ENCODE measurements around the gene GPR151.
"Not testable (repeated sequence)": the region's sequence is repeated elsewhere in the genome, so short reads cannot be mapped to it uniquely, and the experiment has no call there.

The GPR151 gene

DNA sequence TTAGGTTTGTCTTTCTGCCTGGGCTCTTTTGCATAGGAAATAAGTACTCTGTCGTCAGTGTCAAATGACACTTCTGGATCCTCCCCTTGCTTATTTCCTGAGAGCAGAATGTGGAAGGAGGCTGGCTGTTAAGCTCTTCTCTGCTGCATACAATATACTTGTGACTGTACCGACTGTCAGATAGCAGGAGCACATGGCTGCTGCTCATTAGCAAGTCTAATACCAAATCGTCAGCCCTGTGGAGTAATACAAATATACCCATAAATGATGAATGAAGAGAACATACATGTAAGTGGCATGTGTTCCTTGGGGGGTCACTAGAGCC, at the start of gene GPR151:
Gene GPR151, minus strand, starts transcription at position 40 of the 325 bp plus-strand sequence. CDS start 77 bp downstream, outside the sequence.
- no peak for DNase-seq (ENCODE audit: low read depth, low spot score)
- in situ Hi-C loops (cut with HindIII; ENCODE audit: low sequenced_read_pairs), result no loop called here

DNA sequence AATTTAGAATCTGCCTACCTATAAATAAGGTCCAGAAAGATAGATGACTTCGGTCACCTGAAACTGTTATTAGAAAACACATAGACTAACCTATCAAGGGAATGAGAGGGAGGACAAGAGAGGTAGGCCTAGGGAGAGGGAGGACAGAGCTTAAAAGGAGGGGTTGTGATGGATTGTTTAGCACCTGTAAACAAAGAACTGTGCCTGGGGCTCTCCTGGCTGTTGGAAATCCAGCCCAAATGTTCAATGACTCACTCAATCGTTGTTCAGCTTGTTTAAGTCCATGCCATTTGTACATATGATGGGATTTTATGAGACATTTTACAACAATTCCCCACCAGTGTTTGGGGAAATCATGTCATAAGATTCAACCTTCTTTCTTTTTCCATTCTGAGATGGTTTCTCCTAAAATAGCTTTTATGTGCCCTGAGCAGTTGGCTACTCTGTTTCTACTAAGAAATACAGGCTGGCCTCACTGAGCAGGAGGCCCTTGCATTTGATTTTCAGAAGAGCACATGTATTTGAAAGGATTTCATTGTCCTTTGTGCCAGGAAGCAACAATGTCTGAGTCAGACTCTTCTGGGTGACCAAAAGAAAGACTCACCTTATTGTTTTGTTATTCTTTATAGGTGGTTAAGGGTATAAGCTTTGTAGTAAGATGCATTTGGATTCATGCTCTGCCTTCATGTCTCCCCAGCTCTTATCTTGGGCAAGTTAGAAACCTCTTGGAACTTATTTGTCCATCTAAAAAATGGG, 48.2 kb upstream of the GPR151 start:
- TF ChIP-seq, protein P1, sequence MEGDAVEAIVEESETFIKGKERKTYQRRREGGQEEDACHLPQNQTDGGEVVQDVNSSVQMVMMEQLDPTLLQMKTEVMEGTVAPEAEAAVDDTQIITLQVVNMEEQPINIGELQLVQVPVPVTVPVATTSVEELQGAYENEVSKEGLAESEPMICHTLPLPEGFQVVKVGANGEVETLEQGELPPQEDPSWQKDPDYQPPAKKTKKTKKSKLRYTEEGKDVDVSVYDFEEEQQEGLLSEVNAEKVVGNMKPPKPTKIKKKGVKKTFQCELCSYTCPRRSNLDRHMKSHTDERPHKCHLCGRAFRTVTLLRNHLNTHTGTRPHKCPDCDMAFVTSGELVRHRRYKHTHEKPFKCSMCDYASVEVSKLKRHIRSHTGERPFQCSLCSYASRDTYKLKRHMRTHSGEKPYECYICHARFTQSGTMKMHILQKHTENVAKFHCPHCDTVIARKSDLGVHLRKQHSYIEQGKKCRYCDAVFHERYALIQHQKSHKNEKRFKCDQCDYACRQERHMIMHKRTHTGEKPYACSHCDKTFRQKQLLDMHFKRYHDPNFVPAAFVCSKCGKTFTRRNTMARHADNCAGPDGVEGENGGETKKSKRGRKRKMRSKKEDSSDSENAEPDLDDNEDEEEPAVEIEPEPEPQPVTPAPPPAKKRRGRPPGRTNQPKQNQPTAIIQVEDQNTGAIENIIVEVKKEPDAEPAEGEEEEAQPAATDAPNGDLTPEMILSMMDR (IDR thresholded peaks at IDR 0.05; ENCODE audit: low read depth, low read length), result no peak
- no peak for DNase-seq (ENCODE audit: low read depth, low spot score)
- in situ Hi-C loops (cut with HindIII; ENCODE audit: low sequenced_read_pairs), result no loop called here
- H3K4me3 ChIP-seq (ENCODE audit: low read depth, low read length), result no peak overlapping the region

More for the DNA sequence above, at the start of gene GPR151:
- no peak within 1 kb of the TSS for H3K4me3 ChIP-seq (ENCODE audit: low read depth, low read length)
- TF ChIP-seq, protein P1 (IDR thresholded peaks at IDR 0.05; ENCODE audit: low read depth, low read length), result no peak

DNA sequence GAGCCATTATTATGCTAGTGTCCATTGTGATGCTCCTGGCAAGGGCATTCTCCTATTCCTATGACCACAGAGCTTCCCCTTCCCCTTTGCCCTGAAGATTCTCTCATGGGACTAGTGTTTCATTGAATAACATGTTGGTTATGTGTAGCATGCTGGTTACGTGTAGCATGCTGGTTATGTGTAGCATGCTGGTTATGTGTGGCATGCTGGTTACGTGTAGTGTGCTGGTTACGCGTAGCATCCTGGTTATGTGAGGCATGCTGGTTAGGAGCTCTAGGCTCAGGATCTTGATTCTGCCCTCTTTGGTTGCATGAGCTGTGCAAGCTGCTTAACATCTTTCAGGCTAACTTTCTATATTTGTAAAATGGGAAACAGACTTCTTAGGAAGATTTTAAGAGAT, 46.5 kb upstream of the GPR151 start:
- no peak for DNase-seq (ENCODE audit: low read depth, low spot score)
- TF ChIP-seq, protein P1 (IDR thresholded peaks at IDR 0.05; ENCODE audit: low read depth, low read length), result no peak
- in situ Hi-C loops (cut with HindIII; ENCODE audit: low sequenced_read_pairs), result no loop called here
- no peak overlapping the region for H3K4me3 ChIP-seq (ENCODE audit: low read depth, low read length)

DNA sequence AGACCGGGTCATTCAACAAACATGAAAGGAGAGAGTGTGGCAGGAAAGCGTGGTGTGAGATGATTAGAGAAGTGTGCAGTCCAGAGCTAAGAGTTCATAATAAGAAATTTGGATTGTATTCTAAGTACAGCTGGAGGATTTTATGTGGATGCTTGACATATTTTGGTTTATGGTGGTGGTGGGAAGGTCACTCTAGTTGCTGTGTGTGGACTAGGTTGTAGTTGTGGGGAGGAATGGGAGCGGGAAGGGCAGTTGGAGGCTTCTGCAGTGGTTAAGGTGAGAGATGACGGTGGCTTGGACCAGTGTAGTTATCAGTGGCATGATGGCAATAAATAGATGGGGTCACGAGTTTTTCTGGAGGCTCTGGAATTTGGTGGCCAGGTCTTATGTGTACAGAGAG, 45.7 kb upstream of the GPR151 start:
- no peak overlapping the region for H3K4me3 ChIP-seq (ENCODE audit: low read depth, low read length)
- in situ Hi-C loops (cut with HindIII; ENCODE audit: low sequenced_read_pairs), result no loop called here
- DNase-seq (ENCODE audit: low read depth, low spot score), result no peak
- TF ChIP-seq, protein P1 (IDR thresholded peaks at IDR 0.05; ENCODE audit: low read depth, low read length), result no peak

DNA sequence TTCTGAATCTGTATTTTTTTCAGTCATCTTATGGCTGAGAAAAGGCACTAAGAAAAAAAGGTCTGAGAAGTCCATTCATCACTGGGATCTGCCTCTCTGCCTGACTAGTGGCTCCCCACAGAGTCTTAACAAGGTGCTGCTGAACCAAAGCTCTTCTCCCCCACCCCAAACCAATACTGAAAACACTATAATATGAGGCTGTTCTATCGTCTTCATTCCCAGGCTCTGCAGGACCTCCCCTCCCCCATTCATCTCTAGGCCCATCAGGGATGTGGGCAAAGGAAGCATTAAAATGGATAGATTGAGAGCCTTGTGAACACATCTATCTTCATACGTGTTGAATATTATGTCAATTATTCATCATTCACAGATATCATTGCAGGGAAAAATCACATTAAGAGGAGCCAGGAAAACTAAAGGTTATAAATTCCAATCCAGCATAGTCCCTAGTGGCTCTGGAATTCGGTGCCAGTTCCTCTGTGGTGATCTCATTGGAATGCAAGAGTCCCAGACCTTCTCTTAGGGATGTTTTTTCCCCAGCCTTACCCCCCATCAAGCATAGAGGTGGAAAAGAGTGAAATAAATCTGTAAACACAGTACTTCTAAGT, 44.3 kb upstream of the GPR151 start:
- no peak overlapping the region for H3K4me3 ChIP-seq (ENCODE audit: low read depth, low read length)
- DNase-seq (ENCODE audit: low read depth, low spot score), result no peak
- in situ Hi-C loops (cut with HindIII; ENCODE audit: low sequenced_read_pairs), result no loop called here
- TF ChIP-seq, protein P1 (IDR thresholded peaks at IDR 0.05; ENCODE audit: low read depth, low read length), result no peak

DNA sequence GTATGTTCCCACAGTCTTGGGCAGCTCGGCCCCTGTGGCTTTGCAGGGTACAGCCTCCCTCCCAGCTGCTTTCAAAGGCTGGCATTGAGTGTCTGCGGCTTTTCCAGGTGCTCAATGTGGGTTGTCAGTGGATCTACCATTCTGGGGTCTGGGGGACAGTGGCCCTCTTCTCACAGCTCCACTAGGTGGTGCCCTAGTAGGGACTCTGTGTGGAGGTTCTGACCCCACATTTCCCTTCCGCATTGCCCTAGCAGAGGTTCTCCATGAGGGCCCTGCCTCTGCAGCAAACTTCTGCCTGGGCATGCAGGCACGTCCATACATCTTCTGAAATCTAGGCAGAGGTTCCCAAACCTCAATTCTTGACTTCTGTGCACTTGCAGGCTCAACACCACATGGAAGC, 40.9 kb upstream of the GPR151 start:
- DNase-seq (ENCODE audit: low read depth, low spot score); H3K4me3 ChIP-seq (ENCODE audit: low read depth, low read length); in situ Hi-C loops (cut with HindIII; ENCODE audit: low sequenced_read_pairs): not testable (repeated sequence)

DNA sequence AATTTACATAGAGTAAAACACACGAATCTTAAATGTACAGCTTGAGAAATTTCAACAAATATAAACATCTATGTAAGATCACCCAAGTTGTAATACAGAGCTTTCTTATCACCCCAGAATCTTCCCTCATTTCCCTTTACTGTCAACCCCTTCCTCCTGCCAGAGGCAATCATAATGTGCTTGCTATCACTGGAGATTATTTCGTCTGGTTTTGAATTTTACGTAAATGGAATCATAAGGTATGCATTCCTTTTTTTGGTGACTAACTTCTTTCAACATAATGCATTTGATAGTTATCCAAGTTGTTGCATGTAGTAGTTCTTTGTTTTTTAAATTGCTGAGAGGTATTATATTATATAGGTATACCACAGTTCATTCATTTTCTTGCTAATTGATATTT, 37.5 kb upstream of the GPR151 start:
- no peak for DNase-seq (ENCODE audit: low read depth, low spot score)
- H3K4me3 ChIP-seq (ENCODE audit: low read depth, low read length), result no peak overlapping the region
- TF ChIP-seq, protein P1 (IDR thresholded peaks at IDR 0.05; ENCODE audit: low read depth, low read length), result no peak
- in situ Hi-C loops (cut with HindIII; ENCODE audit: low sequenced_read_pairs), result no loop called here
